ENCODE measurements around the gene RNF43. TPM values are rescaled to one million over a fixed set of nuclear protein-coding genes. Genes with fewer than 3 reads are reported as not detected.

Gene RNF43
- total RNA-seq, 5 donors from 2014 or later (not counting 1 experiment from before 2014, with no cell fraction given), result 1.2 to 4.0 (median 1.8) TPM

- no peak for ATAC-seq (replicated peaks in 1 of 4)
- H3K36me3 ChIP-seq (ENCODE audit: control insufficient read depth in 2 of 2, extremely low read depth in 1 of 2, insufficient read depth in 1 of 2, low read length in 1 of 2), result no peaks in the 10 kb centered on the region
- ChIA-PET CTCF (interaction anchor here in 1 of 2 donors (0.6 to 0.7 kb wide), 2 partner anchors 19 to 24 kb away, joined by 4 to 5 read pairs; partner anchors contain the start of gene RNF43), POLR2A (no interaction called here)
- H3K27ac Mint-ChIP-seq, result no peak overlapping the region
- H3K4me1 ChIP-seq (ENCODE audit: control insufficient read depth in 1 of 2, extremely low read depth in 1 of 2, insufficient read depth in 2 of 2, low read length in 2 of 2), result no peaks in the 10 kb centered on the region
- no peaks in the 10 kb centered on the region for H3K27me3 ChIP-seq (replicated peaks in 1 of 2; ENCODE audit: control insufficient read depth in 2 of 2, extremely low read depth in 1 of 2, insufficient read depth in 2 of 2, low read length in 1 of 2)
- H3K9me3 ChIP-seq, result no peaks in the 10 kb centered on the region
- peaks cover 25% of the 10 kb centered on the region for H3K36me3 Mint-ChIP-seq
- H3K4me3 Mint-ChIP-seq, result no peak overlapping the region
- H3K4me1 Mint-ChIP-seq, result no peaks in the 10 kb centered on the region
- no peaks in the 10 kb centered on the region for H3K27me3 Mint-ChIP-seq
- DNase-seq, result no peak
- H3K27ac ChIP-seq (ENCODE audit: low read length), result no peak overlapping the region
- no peaks in the 10 kb centered on the region for H3K9me3 Mint-ChIP-seq
- H3K4me3 ChIP-seq (ENCODE audit: control insufficient read depth in 1 of 2, extremely low read depth in 1 of 2, low read length in 1 of 2), result no peak overlapping the region
These were observed 18.9 kb upstream of the RNF43 start for GRCh38 chr17:58436245-58436644.

- DNase-seq, result no peak
- POLR2A ChIA-PET, result interaction anchor here in 1 of 2 donors (0.6 kb wide), 1 partner anchor 310 kb away, joined by 4 read pairs; no protein-coding TSS in a partner anchor
- Histone ChIP-seq H3K4me3 (ENCODE audit: control insufficient read depth in 1 of 2, extremely low read depth in 1 of 2, low read length in 1 of 2) (no peak overlapping the region), H3K27ac (ENCODE audit: low read length) (no peak overlapping the region), H3K36me3 (ENCODE audit: control insufficient read depth in 2 of 2, extremely low read depth in 1 of 2, insufficient read depth in 1 of 2, low read length in 1 of 2) (no peaks in the 10 kb centered on the region), H3K27me3 (replicated peaks in 1 of 2; ENCODE audit: control insufficient read depth in 2 of 2, extremely low read depth in 1 of 2, insufficient read depth in 2 of 2, low read length in 1 of 2) (no peaks in the 10 kb centered on the region), H3K9me3 (no peaks in the 10 kb centered on the region), H3K4me1 (ENCODE audit: control insufficient read depth in 1 of 2, extremely low read depth in 1 of 2, insufficient read depth in 2 of 2, low read length in 2 of 2) (no peaks in the 10 kb centered on the region)
- H3K27me3 Mint-ChIP-seq, result no peaks in the 10 kb centered on the region
- no peak for ATAC-seq (replicated peaks in 1 of 4)
- 93% methylated on average over 2 of the region's 7 CpGs for WGBS (ENCODE audit: insufficient coverage)
- peaks cover 30% of the 10 kb centered on the region for H3K36me3 Mint-ChIP-seq
- CTCF ChIA-PET, result interaction anchor here in 1 of 2 donors (1.2 kb wide), 1 partner anchor 116 kb away, joined by 6 read pairs; no protein-coding TSS in a partner anchor
- H3K4me1 Mint-ChIP-seq, result no peaks in the 10 kb centered on the region
- no peaks in the 10 kb centered on the region for H3K9me3 Mint-ChIP-seq
- no peak overlapping the region for H3K4me3 Mint-ChIP-seq
- no peak overlapping the region for H3K27ac Mint-ChIP-seq
These were observed 15.7 kb upstream of the RNF43 start for GRCh38 chr17:58432806-58433573.

GRCh38 chr17:58427807-58428206 is 10.5 kb upstream of the RNF43 start:
- Histone ChIP-seq H3K4me3 (ENCODE audit: control insufficient read depth in 1 of 2, extremely low read depth in 1 of 2, low read length in 1 of 2) (no peak overlapping the region), H3K27me3 (replicated peaks in 1 of 2; ENCODE audit: control insufficient read depth in 2 of 2, extremely low read depth in 1 of 2, insufficient read depth in 2 of 2, low read length in 1 of 2) (no peaks in the 10 kb centered on the region), H3K4me1 (ENCODE audit: control insufficient read depth in 1 of 2, extremely low read depth in 1 of 2, insufficient read depth in 2 of 2, low read length in 2 of 2) (no peaks in the 10 kb centered on the region), H3K9me3 (no peaks in the 10 kb centered on the region), H3K27ac (ENCODE audit: low read length) (no peak overlapping the region), H3K36me3 (ENCODE audit: control insufficient read depth in 2 of 2, extremely low read depth in 1 of 2, insufficient read depth in 1 of 2, low read length in 1 of 2) (no peaks in the 10 kb centered on the region)
- DNase-seq (no peak), ATAC-seq (replicated peaks in 1 of 4) (no peak)
- Mint-ChIP-seq H3K4me1 (no peaks in the 10 kb centered on the region), H3K4me3 (no peak overlapping the region), H3K9me3 (no peaks in the 10 kb centered on the region), H3K27ac (no peak overlapping the region), H3K27me3 (no peaks in the 10 kb centered on the region), H3K36me3 (peaks cover 16% of the 10 kb centered on the region)
- CTCF ChIA-PET, result interaction anchor here in 1 of 2 donors (0.9 kb wide), 1 partner anchor 10 kb away, joined by 3 read pairs; no protein-coding TSS in a partner anchor
- POLR2A ChIA-PET, result interaction anchor here in 1 of 2 donors (0.6 kb wide), 1 partner anchor 10 kb away, joined by 3 read pairs; no protein-coding TSS in a partner anchor
- no CpG with 5 or more reads among the region's 3 CpGs for WGBS (ENCODE audit: insufficient coverage)

DNA sequence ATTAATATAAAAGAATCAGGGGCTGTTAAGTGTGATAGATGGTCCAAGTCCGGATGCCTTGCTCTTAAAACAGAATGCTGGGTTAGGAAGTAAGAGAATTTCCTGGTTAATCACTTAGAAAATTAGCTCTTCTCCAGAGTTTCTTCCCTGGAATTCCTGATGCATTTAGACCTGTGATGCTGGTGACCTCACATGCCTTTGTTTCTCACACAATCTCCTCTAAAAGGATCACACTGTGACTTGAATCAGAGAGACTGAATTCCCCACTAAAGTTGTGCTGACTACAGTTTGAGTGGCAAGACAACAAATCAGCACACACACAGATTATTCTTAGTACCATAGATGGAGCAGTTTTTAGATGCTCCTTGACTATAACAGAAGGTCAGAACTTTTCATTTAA is 4.4 kb upstream of the RNF43 start:
- Mint-ChIP-seq H3K9me3 (no peaks in the 10 kb centered on the region), H3K36me3 (peaks cover 7% of the 10 kb centered on the region), H3K4me1 (peaks cover 13 to 17% (median 16%) of the 10 kb centered on the region in 3 donors), H3K27ac (no peak overlapping the region), H3K27me3 (no peaks in the 10 kb centered on the region), H3K4me3 (no peak overlapping the region)
- ChIA-PET CTCF (no interaction called here), POLR2A (interaction anchor here in 1 of 2 donors (0.8 kb wide), 1 partner anchor 51 kb away, joined by 3 read pairs; no protein-coding TSS in a partner anchor)
- DNase-seq (no peak), ATAC-seq (replicated peaks in 1 of 4) (no peak)
- Histone ChIP-seq H3K27me3 (replicated peaks in 1 of 2; ENCODE audit: control insufficient read depth in 2 of 2, extremely low read depth in 1 of 2, insufficient read depth in 2 of 2, low read length in 1 of 2) (no peaks in the 10 kb centered on the region), H3K4me3 (ENCODE audit: control insufficient read depth in 1 of 2, extremely low read depth in 1 of 2, low read length in 1 of 2) (no peak overlapping the region), H3K27ac (ENCODE audit: low read length) (no peak overlapping the region), H3K4me1 (ENCODE audit: control insufficient read depth in 1 of 2, extremely low read depth in 1 of 2, insufficient read depth in 2 of 2, low read length in 2 of 2) (peaks cover 8 to 12% of the 10 kb centered on the region in 2 experiments), H3K9me3 (no peaks in the 10 kb centered on the region), H3K36me3 (ENCODE audit: control insufficient read depth in 2 of 2, extremely low read depth in 1 of 2, insufficient read depth in 1 of 2, low read length in 1 of 2) (no peaks in the 10 kb centered on the region)
- WGBS (ENCODE audit: insufficient coverage), result no CpG with 5 or more reads among the region's 1 CpG

- Mint-ChIP-seq H3K27ac (no peak overlapping the region), H3K4me3 (no peak overlapping the region), H3K27me3 (no peaks in the 10 kb centered on the region), H3K36me3 (peaks cover 7% of the 10 kb centered on the region), H3K9me3 (no peaks in the 10 kb centered on the region), H3K4me1 (peaks cover 13 to 17% (median 16%) of the 10 kb centered on the region in 3 donors)
- Histone ChIP-seq H3K4me1 (ENCODE audit: control insufficient read depth in 1 of 2, extremely low read depth in 1 of 2, insufficient read depth in 2 of 2, low read length in 2 of 2) (peaks cover 8 to 12% of the 10 kb centered on the region in 2 experiments), H3K36me3 (ENCODE audit: control insufficient read depth in 2 of 2, extremely low read depth in 1 of 2, insufficient read depth in 1 of 2, low read length in 1 of 2) (no peaks in the 10 kb centered on the region), H3K9me3 (no peaks in the 10 kb centered on the region), H3K27ac (ENCODE audit: low read length) (no peak overlapping the region), H3K4me3 (ENCODE audit: control insufficient read depth in 1 of 2, extremely low read depth in 1 of 2, low read length in 1 of 2) (no peak overlapping the region), H3K27me3 (replicated peaks in 1 of 2; ENCODE audit: control insufficient read depth in 2 of 2, extremely low read depth in 1 of 2, insufficient read depth in 2 of 2, low read length in 1 of 2) (no peaks in the 10 kb centered on the region)
- ChIA-PET POLR2A (interaction anchor here in 1 of 2 donors (1.0 kb wide), 1 partner anchor 77 kb away, joined by 3 read pairs; no protein-coding TSS in a partner anchor), CTCF (interaction anchor here in 1 of 2 donors (0.5 to 1.7 kb wide), 2 partner anchors 97 to 103 kb away, joined by 3 to 5 read pairs; no protein-coding TSS in a partner anchor)
- ATAC-seq (replicated peaks in 1 of 4), result no peak
- no peak for DNase-seq
- no CpG with 5 or more reads among the region's 2 CpGs for WGBS (ENCODE audit: insufficient coverage)
These were observed 3.5 kb upstream of the RNF43 start for GRCh38 chr17:58420827-58421226.

DNA sequence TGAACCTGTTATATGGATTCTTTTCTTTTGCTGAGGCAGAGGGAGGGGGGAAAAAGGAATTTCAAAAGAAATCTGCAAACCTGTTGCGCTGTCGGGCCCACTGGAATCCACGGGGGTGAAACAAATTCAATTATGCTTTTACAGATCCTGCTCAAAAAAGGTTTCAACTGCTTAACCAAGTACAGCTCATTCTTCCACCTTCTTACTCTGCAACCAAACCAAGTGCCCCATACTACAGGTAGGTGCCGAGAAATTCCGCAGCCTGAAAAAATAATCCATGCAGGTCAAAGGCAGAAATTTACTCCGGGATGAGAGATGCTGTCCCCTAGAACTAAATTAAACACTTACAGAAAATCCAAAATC is 416 bp downstream of the RNF43 start:
- no peaks in the 10 kb centered on the region for H3K9me3 ChIP-seq
- H3K4me3 ChIP-seq (ENCODE audit: control insufficient read depth in 1 of 2, extremely low read depth in 1 of 2, low read length in 1 of 2), result no peak overlapping the region
- H3K4me3 Mint-ChIP-seq, result no peak overlapping the region
- H3K4me1 Mint-ChIP-seq, result peaks cover 13 to 17% (median 16%) of the 10 kb centered on the region in 3 donors
- peaks cover 3% of the 10 kb centered on the region for H3K36me3 Mint-ChIP-seq
- WGBS (ENCODE audit: insufficient coverage), result 94% methylated on average over 5 of the region's 6 CpGs
- H3K27ac ChIP-seq (ENCODE audit: low read length), result peak overlapping the region; percentile 53
- CTCF ChIA-PET, result interaction anchor here (0.7 to 2.0 kb wide), 20 partner anchors 9 to 167 kb away, joined by 3 to 57 read pairs (median 4); partner anchors contain the start of gene SUPT4H1 (in 1 of the 2)
- H3K27me3 Mint-ChIP-seq, result no peaks in the 10 kb centered on the region
- no peaks in the 10 kb centered on the region for H3K36me3 ChIP-seq (ENCODE audit: control insufficient read depth in 2 of 2, extremely low read depth in 1 of 2, insufficient read depth in 1 of 2, low read length in 1 of 2)
- DNase-seq (no peak), ATAC-seq (replicated peaks in 1 of 4) (no peak)
- no peaks in the 10 kb centered on the region for H3K27me3 ChIP-seq (replicated peaks in 1 of 2; ENCODE audit: control insufficient read depth in 2 of 2, extremely low read depth in 1 of 2, insufficient read depth in 2 of 2, low read length in 1 of 2)
- POLR2A ChIA-PET, result interaction anchor here (0.5 to 1.0 kb wide), 4 partner anchors 47 to 169 kb away, joined by 3 to 4 read pairs (median 4); partner anchors contain the start of gene SUPT4H1 (in 1 of the 2)
- H3K9me3 Mint-ChIP-seq, result no peaks in the 10 kb centered on the region
- peak overlapping the region; percentile 36 to 57 for H3K27ac Mint-ChIP-seq
- peaks cover 8 to 12% of the 10 kb centered on the region in 2 experiments for H3K4me1 ChIP-seq (ENCODE audit: control insufficient read depth in 1 of 2, extremely low read depth in 1 of 2, insufficient read depth in 2 of 2, low read length in 2 of 2)
